Dermis blood vessel endothelial cell (primary cell): ENCODE data around the gene MTHFD1L. TPM values are rescaled to one million over a fixed set of nuclear protein-coding genes. Genes with fewer than 3 reads are reported as not detected.

ENCODE experiments used
- DNase-seq: peaks from one replicate; pipeline ENCODE4 v3.0.0; 2010
- total RNA-seq: library from RNA; depleted of rRNA; stranded (reverse); fragments of >200 nt; gene quantifications from 2 replicates; pipeline ENCODE4 v1.2.3, GENCODE V29; 2014

The MTHFD1L gene
- total RNA-seq, 1 donor from 2014 or later, result 38.6 TPM

- DNase-seq, result peak; percentile 96
Measured at GRCh38 chr6:150866147-150866990, 867 bp downstream of the MTHFD1L start.

- DNase-seq, result peak; percentile 33
Measured at GRCh38 chr6:150866991-150867501, 1.5 kb downstream of the MTHFD1L start.

- no peak for DNase-seq
Measured at GRCh38 chr6:150868759-150869158, 3.3 kb downstream of the MTHFD1L start.

- DNase-seq, result no peak
Measured at GRCh38 chr6:150874179-150874578, 8.7 kb downstream of the MTHFD1L start.

- no peak for DNase-seq
Measured at GRCh38 chr6:150875841-150876240, 10.3 kb downstream of the MTHFD1L start.

- DNase-seq, result no peak
Measured at GRCh38 chr6:150876598-150876997, 11.1 kb downstream of the MTHFD1L start.

- DNase-seq, result no peak
Measured at GRCh38 chr6:150877928-150878327, 12.4 kb downstream of the MTHFD1L start.

- no peak for DNase-seq
Measured at GRCh38 chr6:150878347-150879213, 13.1 kb downstream of the MTHFD1L start.

- no peak for DNase-seq
Measured at GRCh38 chr6:150880336-150880735, 14.8 kb downstream of the MTHFD1L start.

- DNase-seq, result peak; percentile 99
Measured at GRCh38 chr6:150881911-150882481, 16.5 kb downstream of the MTHFD1L start.

GRCh38 chr6:150883521-150883920 lies 18.0 kb downstream of the MTHFD1L start:
- DNase-seq, result peak; percentile 68

GRCh38 chr6:150886155-150886554 lies 20.7 kb downstream of the MTHFD1L start:
- no peak for DNase-seq

- no peak for DNase-seq
Measured at GRCh38 chr6:150887978-150888563, 22.6 kb downstream of the MTHFD1L start.

GRCh38 chr6:150890346-150890745 lies 24.8 kb downstream of the MTHFD1L start:
- DNase-seq, result no peak

GRCh38 chr6:150891888-150892485 lies 26.5 kb downstream of the MTHFD1L start:
- peak; percentile 92 for DNase-seq

GRCh38 chr6:150894191-150894744 lies 28.8 kb downstream of the MTHFD1L start:
- DNase-seq, result no peak

- DNase-seq, result peak; percentile 60
Measured at GRCh38 chr6:150894935-150895552, 29.5 kb downstream of the MTHFD1L start.

GRCh38 chr6:150895928-150896632 lies 30.6 kb downstream of the MTHFD1L start:
- no peak for DNase-seq

GRCh38 chr6:150897400-150897943 lies 32.0 kb downstream of the MTHFD1L start:
- DNase-seq, result no peak
